IMR-90 (cell line): Measurements from ENCODE around the gene PRKAG2. TPM values are rescaled to one million over a fixed set of nuclear protein-coding genes. Genes with fewer than 3 reads are reported as not detected.

ENCODE experiments used
- ATAC-seq: fragments of 200-7000 bp; cut with Tn5 transposase; 2 replicates; pipeline ENCODE4 v1.9.1; 2020; ENCODE audit warnings: low read depth, mild to moderate bottlenecking, moderate library complexity
- BruUV-seq: library from RNA; stranded (reverse); fragments of 400-500 nt; replicated peaks from 2 replicates; lab custom pipeline; 2021; lab: Mats Ljungman, UMichigan
- CTCF ChIA-PET: fragments of 300-600 bp; formaldehyde crosslinking; extraction: SDS; loops from one replicate; lab custom pipeline; 2021; ENCODE audit warnings: antibody characterized with exemption; lab: Yijun Ruan, JAX
- POLR2A ChIA-PET: fragments of 300-600 bp; sonication (Branson Sonifier 250); formaldehyde crosslinking; loops from one replicate; lab custom pipeline; 2022; ENCODE audit warnings: antibody characterized with exemption; ENCODE audit not compliant: unreplicated experiment; lab: Charles Lee
- DNase-seq: peaks from one replicate; pipeline ENCODE4 v3.0.0; 2013
- H2AFZ ChIP-seq: replicated peaks from 2 replicates; pipeline ENCODE3; 2013; ENCODE audit warnings: low read length, mild to moderate bottlenecking; ENCODE audit not compliant: poor library complexity
- H2AK5ac ChIP-seq: 2 replicates; pipeline ENCODE4 v1.6.1; 2013; ENCODE audit warnings: low read depth, low read length, inconsistent platforms
- H2AK9ac ChIP-seq: replicated peaks from 2 replicates; pipeline ENCODE3; 2013; ENCODE audit warnings: mild to moderate bottlenecking, low read depth, low read length, moderate library complexity; ENCODE audit not compliant: poor library complexity
- H2BK120ac ChIP-seq: 2 replicates; pipeline ENCODE4 v1.6.1; 2013; ENCODE audit warnings: low read depth, low read length, inconsistent platforms
- H2BK15ac ChIP-seq: 3 replicates; pipeline ENCODE4 v1.6.1; 2013; ENCODE audit warnings: low read depth, low read length, inconsistent platforms
- H2BK20ac ChIP-seq: 2 replicates; pipeline ENCODE4 v1.6.1; 2013; ENCODE audit warnings: low read depth, mild to moderate bottlenecking, inconsistent platforms, low read length, moderate library complexity
- H2BK5ac ChIP-seq: 2 replicates; pipeline ENCODE4 v1.6.1; 2013; ENCODE audit warnings: mild to moderate bottlenecking, low read depth, low read length, inconsistent platforms; ENCODE audit not compliant: poor library complexity, severe bottlenecking
- H3K14ac ChIP-seq: replicated peaks from 2 replicates; pipeline ENCODE4 v1.6.1; 2013; ENCODE audit warnings: low read depth, low read length, inconsistent platforms
- H3K18ac ChIP-seq: 2 replicates; pipeline ENCODE4 v1.6.1; 2013; ENCODE audit warnings: low read depth, low read length, control low read depth
- H3K23ac ChIP-seq: 2 replicates; pipeline ENCODE4 v1.6.1; 2013; ENCODE audit warnings: low read depth, low read length, inconsistent platforms
- H3K27ac ChIP-seq: 2 replicates; pipeline ENCODE4 v1.5.1; 2013; ENCODE audit warnings: mild to moderate bottlenecking, control low read depth, low read length; ENCODE audit not compliant: insufficient read depth
- H3K27me3 ChIP-seq: 2 replicates; pipeline ENCODE4 v1.6.1; 2013; ENCODE audit warnings: low read length; ENCODE audit not compliant: control insufficient read depth, insufficient read depth
- H3K36me3 ChIP-seq: 2 replicates; pipeline ENCODE4 v1.6.1; 2013; ENCODE audit warnings: low read length, mixed read lengths; ENCODE audit not compliant: control insufficient read depth, insufficient read depth
- H3K4ac ChIP-seq: 2 replicates; pipeline ENCODE4 v1.6.1; 2013; ENCODE audit warnings: low read depth, low read length, inconsistent platforms
- H3K4me1 ChIP-seq: 2 replicates; pipeline ENCODE4 v1.6.1; 2013; ENCODE audit warnings: low read length, mixed read lengths; ENCODE audit not compliant: control insufficient read depth, insufficient read depth
- H3K4me2 ChIP-seq: 2 replicates; pipeline ENCODE4 v1.6.1; 2013; ENCODE audit warnings: low read depth, mild to moderate bottlenecking, control low read depth, low read length, moderate library complexity
- H3K4me3 ChIP-seq: 2 replicates; pipeline ENCODE4 v1.5.1; 2013; ENCODE audit warnings: low read depth, mild to moderate bottlenecking, control low read depth, low read length, moderate library complexity; ENCODE audit not compliant: insufficient read depth
- H3K56ac ChIP-seq: 2 replicates; pipeline ENCODE4 v1.6.1; 2013; ENCODE audit warnings: low read length, inconsistent platforms; ENCODE audit not compliant: insufficient read depth; ENCODE audit errors: extremely low read depth
- H3K79me1 ChIP-seq, 2 experiments: 2 replicates each; pipeline ENCODE4 v1.6.1; 2013; ENCODE audit warnings: low read length in 2 of 2, inconsistent platforms in 1 of 2, low read depth in 1 of 2
- H3K9ac ChIP-seq: 2 replicates; pipeline ENCODE4 v1.6.1; 2013; ENCODE audit warnings: low read depth, low read length, control low read depth
- H3K9me1 ChIP-seq: 2 replicates; pipeline ENCODE4 v1.6.1; 2013; ENCODE audit warnings: low read length, inconsistent platforms; ENCODE audit not compliant: insufficient read depth
- H3K9me3 ChIP-seq: 2 replicates; pipeline ENCODE4 v1.6.1; 2013; ENCODE audit warnings: low read length; ENCODE audit not compliant: control insufficient read depth, insufficient read depth
- H4K20me1 ChIP-seq: 2 replicates; pipeline ENCODE4 v1.6.1; 2013; ENCODE audit warnings: low read length, inconsistent platforms; ENCODE audit not compliant: insufficient read depth
- H4K5ac ChIP-seq: 2 replicates; pipeline ENCODE4 v1.6.1; 2013; ENCODE audit warnings: mild to moderate bottlenecking, low read depth, low read length, control low read depth
- H4K8ac ChIP-seq, 2 experiments: 2 replicates each; pipeline ENCODE4 v1.6.1; 2013; ENCODE audit warnings: low read depth in 2 of 2, low read length in 2 of 2, control low read depth in 1 of 2, inconsistent platforms in 1 of 2
- H4K91ac ChIP-seq: 2 replicates; pipeline ENCODE4 v1.6.1; 2013; ENCODE audit warnings: low read depth, low read length, inconsistent platforms; ENCODE audit not compliant: insufficient read depth
- BHLHE40 ChIP-seq: fragments of 150-350 bp; IDR thresholded peaks from 2 replicates; pipeline ENCODE4 v1.6.1; 2016; ENCODE audit warnings: mild to moderate bottlenecking, low read depth, low read length
- CEBPB ChIP-seq: IDR thresholded peaks from 2 replicates; pipeline ENCODE4 v1.6.1; 2012; ENCODE audit warnings: low read depth, low read length, improper control_type of control experiment
- CHD1 ChIP-seq: IDR thresholded peaks from 2 replicates; pipeline ENCODE4 v1.6.1; 2012; ENCODE audit warnings: low read depth, low read length, improper control_type of control experiment
- ELK1 ChIP-seq: fragments of 150-350 bp; IDR thresholded peaks from 2 replicates; pipeline ENCODE4 v1.6.1; 2016; ENCODE audit warnings: low read depth, mild to moderate bottlenecking, low read length, moderate library complexity, borderline replicate concordance
- FOS ChIP-seq: fragments of 150-350 bp; IDR thresholded peaks from 2 replicates; pipeline ENCODE4 v1.6.1; 2016; ENCODE audit warnings: low read depth, low read length
- MAFK ChIP-seq: IDR thresholded peaks from 2 replicates; pipeline ENCODE4 v1.6.1; 2012; ENCODE audit warnings: low read depth, low read length, improper control_type of control experiment
- MAZ ChIP-seq: IDR thresholded peaks from 2 replicates; pipeline ENCODE4 v1.6.1; 2012; ENCODE audit warnings: low read depth, mild to moderate bottlenecking, low read length, improper control_type of control experiment, moderate library complexity, borderline replicate concordance
- MXI1 ChIP-seq: IDR thresholded peaks from 2 replicates; pipeline ENCODE4 v1.6.1; 2012; ENCODE audit warnings: low read depth, mild to moderate bottlenecking, low read length, moderate library complexity, borderline replicate concordance
- NFE2L2 ChIP-seq: fragments of 150-350 bp; IDR thresholded peaks from 2 replicates; pipeline ENCODE4 v1.6.1; 2016; ENCODE audit warnings: low read depth, mild to moderate bottlenecking, low read length
- POLR2A ChIP-seq: IDR thresholded peaks from 2 replicates; pipeline ENCODE4 v1.6.1; 2012; ENCODE audit warnings: mild to moderate bottlenecking, low read depth, low read length
- RAD21 ChIP-seq: IDR thresholded peaks from 2 replicates; pipeline ENCODE4 v1.6.1; 2012; ENCODE audit warnings: low read length, improper control_type of control experiment
- RCOR1 ChIP-seq: IDR thresholded peaks from 2 replicates; pipeline ENCODE4 v1.6.1; 2012; ENCODE audit warnings: mild to moderate bottlenecking, low read length, improper control_type of control experiment; ENCODE audit not compliant: insufficient replicate concordance
- RFX5 ChIP-seq: IDR thresholded peaks from 2 replicates; pipeline ENCODE4 v1.8.0; 2012; ENCODE audit warnings: low read depth, mild to moderate bottlenecking, low read length, moderate library complexity
- SMC3 ChIP-seq: fragments of 150-350 bp; IDR thresholded peaks from 2 replicates; pipeline ENCODE4 v1.6.1; 2016; ENCODE audit warnings: low read depth, mild to moderate bottlenecking, antibody characterized with exemption, low read length, moderate library complexity
- WGBS, 2 experiments: methylation state at CpG; one replicate each; pipeline versions ENCODE4 v1.1.5 to v1.1.7; 2013; ENCODE audit warnings: missing lambda C conversion rate in 2 of 2; ENCODE audit not compliant: insufficient read length in 1 of 2; ENCODE audit errors: extremely low coverage in 2 of 2; 5-methylcytosine and 5-hydroxymethylcytosine counted together
- dilution Hi-C: fragments of 300-500 bp; cut with HindIII; formaldehyde crosslinking; loops from one replicate; pipeline ENCODE4 v1.14.3; 2018; ENCODE audit warnings: low sequenced_read_pairs; ENCODE audit not compliant: unreplicated experiment
- in situ Hi-C: fragments of 300-500 bp; cut with MboI; formaldehyde crosslinking; loops from 3 replicates; pipeline ENCODE4 v1.14.3; 2019; ENCODE audit warnings: low sequenced_read_pairs, inconsistent platforms, mixed read lengths
- intact Hi-C: fragments of 100-400 bp; cut with micrococcal nuclease; formaldehyde crosslinking; loops from 2 replicates; pipeline ENCODE4 v1.10.0; 2022
- polyA plus RNA-seq, 3 experiments: library from polyadenylated mRNA; depleted of rRNA; stranded (reverse); fragments of >200 nt; gene quantifications; 2 replicates each; pipeline ENCODE4 v1.2.3, GENCODE V29; 2012; ENCODE audit warnings: low replicate concordance in 1 of 3
- total RNA-seq: library from RNA; depleted of rRNA; stranded (reverse); fragments of >200 nt; gene quantifications from 2 replicates; pipeline ENCODE4 v1.2.3, GENCODE V29; 2012
- TF ChIP-seq, protein P1 (sequence below): fragments of 150-350 bp; IDR thresholded peaks from 2 replicates; pipeline ENCODE4 v1.6.1; 2017; ENCODE audit warnings: mild to moderate bottlenecking, antibody characterized with exemption, low read length, low read depth
- TF ChIP-seq, protein P2 (sequence below): conservative IDR thresholded peaks from 2 replicates; pipeline ENCODE4 v1.5.1; 2012; ENCODE audit warnings: mild to moderate bottlenecking, low read depth, low read length, improper control_type of control experiment

PRKAG2 gene
- total and polyA plus RNA-seq, 2 of the 4 experiments (the other 2 are of a cell fraction), result 15.4 to 21.6 TPM

- H3K4me3 ChIP-seq, result no peak overlapping the region
- dilution Hi-C loops (no loop called here), in situ Hi-C loops (no loop called here), intact Hi-C loops (no loop called here)
- H3K79me1 ChIP-seq, result peaks cover 29 to 64% of the 10 kb centered on the region in 2 experiments
- no peak overlapping the region for H2BK15ac ChIP-seq
- 0 out of 2 replicates have a peak overlapping the region, but pooled peaks have one; percentile 1 for H3K4ac ChIP-seq
- no peaks in the 10 kb centered on the region for H3K9me3 ChIP-seq
- H3K14ac ChIP-seq, result no peak overlapping the region
- no peak overlapping the region for H2AK9ac ChIP-seq
- no CpG with 5 or more reads among the region's 15 CpGs for WGBS, 2 experiments
- no peak for TF ChIP-seq MAFK
- TF ChIP-seq NFE2L2, result no peak
- TF ChIP-seq ELK1, result no peak
- no peak for TF ChIP-seq POLR2A
- no peak for TF ChIP-seq MAZ
- TF ChIP-seq, protein P1, sequence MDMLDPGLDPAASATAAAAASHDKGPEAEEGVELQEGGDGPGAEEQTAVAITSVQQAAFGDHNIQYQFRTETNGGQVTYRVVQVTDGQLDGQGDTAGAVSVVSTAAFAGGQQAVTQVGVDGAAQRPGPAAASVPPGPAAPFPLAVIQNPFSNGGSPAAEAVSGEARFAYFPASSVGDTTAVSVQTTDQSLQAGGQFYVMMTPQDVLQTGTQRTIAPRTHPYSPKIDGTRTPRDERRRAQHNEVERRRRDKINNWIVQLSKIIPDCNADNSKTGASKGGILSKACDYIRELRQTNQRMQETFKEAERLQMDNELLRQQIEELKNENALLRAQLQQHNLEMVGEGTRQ, result no peak
- TF ChIP-seq SMC3, result no peak
- TF ChIP-seq RCOR1, result no peak
- TF ChIP-seq RFX5, result no peak
- TF ChIP-seq, protein P2, sequence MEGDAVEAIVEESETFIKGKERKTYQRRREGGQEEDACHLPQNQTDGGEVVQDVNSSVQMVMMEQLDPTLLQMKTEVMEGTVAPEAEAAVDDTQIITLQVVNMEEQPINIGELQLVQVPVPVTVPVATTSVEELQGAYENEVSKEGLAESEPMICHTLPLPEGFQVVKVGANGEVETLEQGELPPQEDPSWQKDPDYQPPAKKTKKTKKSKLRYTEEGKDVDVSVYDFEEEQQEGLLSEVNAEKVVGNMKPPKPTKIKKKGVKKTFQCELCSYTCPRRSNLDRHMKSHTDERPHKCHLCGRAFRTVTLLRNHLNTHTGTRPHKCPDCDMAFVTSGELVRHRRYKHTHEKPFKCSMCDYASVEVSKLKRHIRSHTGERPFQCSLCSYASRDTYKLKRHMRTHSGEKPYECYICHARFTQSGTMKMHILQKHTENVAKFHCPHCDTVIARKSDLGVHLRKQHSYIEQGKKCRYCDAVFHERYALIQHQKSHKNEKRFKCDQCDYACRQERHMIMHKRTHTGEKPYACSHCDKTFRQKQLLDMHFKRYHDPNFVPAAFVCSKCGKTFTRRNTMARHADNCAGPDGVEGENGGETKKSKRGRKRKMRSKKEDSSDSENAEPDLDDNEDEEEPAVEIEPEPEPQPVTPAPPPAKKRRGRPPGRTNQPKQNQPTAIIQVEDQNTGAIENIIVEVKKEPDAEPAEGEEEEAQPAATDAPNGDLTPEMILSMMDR, result no peak
- no peak for TF ChIP-seq FOS
- TF ChIP-seq MXI1, result no peak
- no peak for TF ChIP-seq CHD1
- TF ChIP-seq BHLHE40, result no peak
- TF ChIP-seq RAD21, result no peak
- no peak for TF ChIP-seq CEBPB
- CTCF ChIA-PET, result no interaction called here
- no peak overlapping the region for H3K4me2 ChIP-seq
- no peak overlapping the region for H4K91ac ChIP-seq
- peaks cover 15% of the 10 kb centered on the region for H3K9me1 ChIP-seq
- POLR2A ChIA-PET, result no interaction called here
- H4K20me1 ChIP-seq, result peaks cover 20% of the 10 kb centered on the region
- DNase-seq (no peak), ATAC-seq (no peak; the same call in 1 of the 2 replicates)
- H2BK120ac ChIP-seq, result no peak overlapping the region; the same call in 1 of the 2 replicates
- no peak overlapping the region for H2BK20ac ChIP-seq
- no peak overlapping the region for H4K5ac ChIP-seq
- no peak overlapping the region for H3K18ac ChIP-seq
- no peak overlapping the region for H3K56ac ChIP-seq
- H2AK5ac ChIP-seq, result peak overlapping the region; percentile 5; the same call in 1 of the 2 replicates
- no peaks in the 10 kb centered on the region for H3K36me3 ChIP-seq
- no peak overlapping the region for H3K27ac ChIP-seq
- H3K27me3 ChIP-seq, result no peaks in the 10 kb centered on the region
- H3K9ac ChIP-seq, result no peak overlapping the region
- no peak overlapping the region for H2BK5ac ChIP-seq
- no TSS peak for BruUV-seq
- no peak overlapping the region for H4K8ac ChIP-seq
- H3K4me1 ChIP-seq, result peaks cover 6% of the 10 kb centered on the region
- no peak overlapping the region for H3K23ac ChIP-seq
- H2AFZ ChIP-seq, result no peak overlapping the region
Measured at GRCh38 chr7:151608031-151608551, 268.8 kb downstream of the PRKAG2 start.
